Neural progenitor cell (in vitro differentiated cells): ENCODE measurements around the gene SULT1A1. TPM values are rescaled to one million over a fixed set of nuclear protein-coding genes. Genes with fewer than 3 reads are reported as not detected.

Experiments used
- DNase-seq: peaks from one replicate; pipeline ENCODE4 v3.0.0-alpha.2; 2016; ENCODE audit warnings: low spot score
- H2AFZ ChIP-seq: fragments of 200-600 bp; sonication (generic); replicated peaks from 2 replicates; pipeline ENCODE4 v1.6.1; 2016; ENCODE audit warnings: antibody characterized with exemption
- H3F3A ChIP-seq: fragments of 200-600 bp; sonication (generic); 2 replicates; pipeline ENCODE4 v1.6.1; 2016; ENCODE audit warnings: antibody characterized with exemption, low read depth
- H3K27ac ChIP-seq: fragments of 200-600 bp; sonication (generic); 2 replicates; pipeline ENCODE4 v1.5.1; 2016; ENCODE audit warnings: mild to moderate bottlenecking
- H3K27me3 ChIP-seq: fragments of 200-600 bp; sonication (generic); 2 replicates; pipeline ENCODE4 v1.6.1; 2016; ENCODE audit warnings: mild to moderate bottlenecking, moderate library complexity
- H3K36me3 ChIP-seq: fragments of 200-600 bp; sonication (generic); 2 replicates; pipeline ENCODE4 v1.5.1; 2016
- H3K4me1 ChIP-seq: fragments of 200-600 bp; sonication (generic); 2 replicates; pipeline ENCODE4 v1.6.1; 2016; ENCODE audit warnings: mixed run types
- H3K4me2 ChIP-seq: fragments of 200-600 bp; sonication (generic); 2 replicates; pipeline ENCODE4 v1.6.1; 2016
- H3K4me3 ChIP-seq: fragments of 200-600 bp; sonication (generic); 2 replicates; pipeline ENCODE4 v1.5.1; 2016
- H3K79me2 ChIP-seq: fragments of 200-600 bp; sonication (generic); 2 replicates; pipeline ENCODE4 v1.6.1; 2016; ENCODE audit warnings: low read depth
- H3K9ac ChIP-seq: fragments of 200-600 bp; sonication (generic); 2 replicates; pipeline ENCODE4 v1.6.1; 2016
- H3K9me3 ChIP-seq: fragments of 200-600 bp; sonication (generic); 2 replicates; pipeline ENCODE4 v1.5.1; 2016; ENCODE audit warnings: low read depth
- H4K20me1 ChIP-seq: fragments of 200-600 bp; sonication (generic); 2 replicates; pipeline ENCODE4 v1.6.1; 2016; ENCODE audit warnings: low read depth
- H3K27ac Mint-ChIP-seq: 3 replicates; pipeline ENCODE4 v1.8.0; 2021; ENCODE audit warnings: mixed read lengths
- H3K27me3 Mint-ChIP-seq: 2 replicates; pipeline ENCODE4 v1.8.0; 2022; ENCODE audit warnings: low read depth, mild to moderate bottlenecking, inconsistent platforms, moderate library complexity, mixed read lengths; ENCODE audit not compliant: insufficient read depth
- H3K36me3 Mint-ChIP-seq: 3 replicates; pipeline ENCODE4 v1.8.0; 2021; ENCODE audit warnings: mixed read lengths
- H3K4me1 Mint-ChIP-seq: 3 replicates; pipeline ENCODE4 v1.8.0; 2021; ENCODE audit warnings: mixed read lengths
- H3K4me3 Mint-ChIP-seq: 3 replicates; pipeline ENCODE4 v1.8.0; 2021; ENCODE audit warnings: mild to moderate bottlenecking, moderate library complexity, mixed read lengths
- H3K9me3 Mint-ChIP-seq: 3 replicates; pipeline ENCODE4 v1.8.0; 2020; ENCODE audit warnings: mixed read lengths
- CTCF ChIP-seq: fragments of 200-600 bp; sonication (generic); IDR thresholded peaks from 2 replicates; pipeline ENCODE4 v1.5.1; 2017; ENCODE audit warnings: antibody characterized with exemption, mild to moderate bottlenecking
- EZH2 ChIP-seq: fragments of 200-600 bp; sonication (generic); IDR thresholded peaks from 2 replicates; pipeline ENCODE4 v1.6.1; 2017; ENCODE audit warnings: antibody characterized with exemption, mild to moderate bottlenecking, moderate library complexity
- EZH2phosphoT487 ChIP-seq: fragments of 200-600 bp; sonication (generic); IDR thresholded peaks from 2 replicates; pipeline ENCODE4 v1.6.1; 2017; ENCODE audit warnings: antibody characterized with exemption
- total RNA-seq: library from RNA; depleted of rRNA; stranded (reverse); fragments of >200 nt; gene quantifications from 2 replicates; pipeline ENCODE4 v1.2.3, GENCODE V29; 2015; ENCODE audit warnings: low replicate concordance

Gene SULT1A1
- total RNA-seq, 1 donor from 2014 or later = 4.2 TPM

- Histone ChIP-seq H3K27me3 (no peaks in the 10 kb centered on the region), H3K4me3 (no peak overlapping the region), H3K4me2 (no peak overlapping the region), H3K79me2 (peaks cover 15% of the 10 kb centered on the region), H3F3A (peaks cover 3% of the 10 kb centered on the region), H4K20me1 (no peaks in the 10 kb centered on the region), H3K4me1 (peaks cover 3% of the 10 kb centered on the region), H3K27ac (no peak overlapping the region), H3K36me3 (no peaks in the 10 kb centered on the region), H3K9me3 (no peaks in the 10 kb centered on the region), H2AFZ (no peak overlapping the region), H3K9ac (no peak overlapping the region)
- Mint-ChIP-seq H3K36me3 (peaks cover 15% of the 10 kb centered on the region), H3K27ac (no peak overlapping the region), H3K27me3 (peaks cover 7% of the 10 kb centered on the region), H3K4me1 (peaks cover 6% of the 10 kb centered on the region), H3K9me3 (no peaks in the 10 kb centered on the region), H3K4me3 (no peak overlapping the region)
- no peak for DNase-seq
- TF ChIP-seq CTCF (no peak), EZH2 (no peak), EZH2phosphoT487 (no peak)
These were observed 52.9 kb downstream of the SULT1A1 start for GRCh38 chr16:28556914-28557320.

- Histone ChIP-seq H3K79me2 (peaks cover 15% of the 10 kb centered on the region), H3K4me2 (no peak overlapping the region), H3K4me3 (no peak overlapping the region), H2AFZ (no peak overlapping the region), H4K20me1 (no peaks in the 10 kb centered on the region), H3K9ac (no peak overlapping the region), H3K27ac (no peak overlapping the region), H3K4me1 (peaks cover 3% of the 10 kb centered on the region), H3K9me3 (no peaks in the 10 kb centered on the region), H3K36me3 (no peaks in the 10 kb centered on the region), H3F3A (peaks cover 3% of the 10 kb centered on the region), H3K27me3 (no peaks in the 10 kb centered on the region)
- Mint-ChIP-seq H3K9me3 (no peaks in the 10 kb centered on the region), H3K27ac (no peak overlapping the region), H3K27me3 (peaks cover 9% of the 10 kb centered on the region), H3K4me1 (peaks cover 6% of the 10 kb centered on the region), H3K36me3 (peaks cover 15% of the 10 kb centered on the region), H3K4me3 (peak overlapping the region; percentile 16)
- no peak for DNase-seq
- TF ChIP-seq EZH2phosphoT487 (no peak), CTCF (no peak), EZH2 (no peak)
These were observed 54.3 kb downstream of the SULT1A1 start for GRCh38 chr16:28555561-28555960.

Other genes starting within 250 kb of the SULT1A1 start
- gene NPIPB6, start 246.5 kb downstream of the SULT1A1 start, total RNA-seq = 1.3 and 6.2 TPM in 2 replicates
- gene EIF3CL, start 206.2 kb downstream of the SULT1A1 start, total RNA-seq = 58.1 and 104 TPM in 2 replicates
- not detected in 2 replicates for gene NPIPB7, start 137.7 kb downstream of the SULT1A1 start, total RNA-seq
- 4.4 and 21.2 TPM in 2 replicates for gene CLN3, start 118.0 kb downstream of the SULT1A1 start, total RNA-seq
- gene APOBR, start 115.4 kb downstream of the SULT1A1 start, total RNA-seq = 0.15 TPM in 1 of 2 replicates, not detected in the other
- not detected in 2 replicates for gene IL27, start 103.2 kb downstream of the SULT1A1 start, total RNA-seq
- 0.03 TPM in 1 of 2 replicates, not detected in the other for gene NUPR1, start 71.1 kb downstream of the SULT1A1 start, total RNA-seq
- 5.3 and 16.4 TPM in 2 replicates for gene SGF29, start 56.1 kb downstream of the SULT1A1 start, total RNA-seq
- gene SULT1A2, start 13.0 kb downstream of the SULT1A1 start, total RNA-seq = 0.12 TPM in 1 of 2 replicates, not detected in the other
- gene NPIPB8, start 28.0 kb upstream of the SULT1A1 start, total RNA-seq = not detected in 2 replicates
- 172 and 237 TPM in 2 replicates for gene EIF3C, start 101.4 kb upstream of the SULT1A1 start, total RNA-seq
- gene NPIPB9, start 141.7 kb upstream of the SULT1A1 start, total RNA-seq = 2.8 TPM in 1 of 2 replicates, not detected in the other
- 21.4 and 61.0 TPM in 2 replicates for gene ATXN2L, start 213.0 kb upstream of the SULT1A1 start, total RNA-seq
- 74.0 and 131 TPM in 2 replicates for gene TUFM, start 236.3 kb upstream of the SULT1A1 start, total RNA-seq